Activated CD4-positive, alpha-beta T cell treated with anti-CD3 and anti-CD28 coated beads for 36 hours (primary cell): ENCODE results near the gene TRAM1L1. TPM values are rescaled to one million over a fixed set of nuclear protein-coding genes. Genes with fewer than 3 reads are reported as not detected.

Source experiments
- ATAC-seq: fragments of 200-7000 bp; cut with Tn5 transposase; one replicate; pipeline ENCODE4 v1.10.0; 2021; ENCODE audit warnings: mild to moderate bottlenecking, moderate library complexity
- CTCF ChIA-PET: fragments of 350-600 bp; sonication (Branson Sonifier 250); formaldehyde crosslinking; loops from one replicate; lab custom pipeline; 2021; ENCODE audit warnings: antibody characterized with exemption; lab: Charles Lee
- POLR2A ChIA-PET: fragments of 350-600 bp; sonication (Branson Sonifier 250); formaldehyde crosslinking; loops from one replicate; lab custom pipeline; 2021; ENCODE audit warnings: antibody characterized with exemption, inconsistent platforms; lab: Charles Lee
- DNase-seq: peaks from one replicate; pipeline ENCODE4 v3.0.0-alpha.2; 2020
- H3K27ac Mint-ChIP-seq: one replicate; pipeline ENCODE4 v1.8.0; 2021; ENCODE audit warnings: mixed read lengths
- H3K27me3 Mint-ChIP-seq: one replicate; pipeline ENCODE4 v1.8.0; 2021; ENCODE audit warnings: mixed read lengths
- H3K36me3 Mint-ChIP-seq: one replicate; pipeline ENCODE4 v1.8.0; 2021; ENCODE audit warnings: low read depth, mixed read lengths
- H3K4me1 Mint-ChIP-seq: one replicate; pipeline ENCODE4 v1.8.0; 2021; ENCODE audit warnings: mixed read lengths
- H3K4me3 Mint-ChIP-seq: one replicate; pipeline ENCODE4 v1.8.0; 2021; ENCODE audit warnings: mild to moderate bottlenecking, moderate library complexity, mixed read lengths
- H3K9me3 Mint-ChIP-seq: one replicate; pipeline ENCODE4 v1.8.0; 2021; ENCODE audit warnings: low read depth, mixed read lengths
- intact Hi-C, 2 experiments: fragments of 100-400 bp; cut with DNase I in 1 of 2; cut with micrococcal nuclease in 1 of 2; formaldehyde crosslinking; loops; one replicate each; pipeline versions ENCODE4 v1.14.2 to v1.15.1; 2022 to 2024; cut with DNase I, micrococcal nuclease
- total RNA-seq, 2 experiments: library from RNA; stranded (reverse); gene quantifications; one replicate each; pipeline ENCODE4 v1.2.3, GENCODE V29; 2021

TRAM1L1 gene
- total RNA-seq, result not detected

DNA sequence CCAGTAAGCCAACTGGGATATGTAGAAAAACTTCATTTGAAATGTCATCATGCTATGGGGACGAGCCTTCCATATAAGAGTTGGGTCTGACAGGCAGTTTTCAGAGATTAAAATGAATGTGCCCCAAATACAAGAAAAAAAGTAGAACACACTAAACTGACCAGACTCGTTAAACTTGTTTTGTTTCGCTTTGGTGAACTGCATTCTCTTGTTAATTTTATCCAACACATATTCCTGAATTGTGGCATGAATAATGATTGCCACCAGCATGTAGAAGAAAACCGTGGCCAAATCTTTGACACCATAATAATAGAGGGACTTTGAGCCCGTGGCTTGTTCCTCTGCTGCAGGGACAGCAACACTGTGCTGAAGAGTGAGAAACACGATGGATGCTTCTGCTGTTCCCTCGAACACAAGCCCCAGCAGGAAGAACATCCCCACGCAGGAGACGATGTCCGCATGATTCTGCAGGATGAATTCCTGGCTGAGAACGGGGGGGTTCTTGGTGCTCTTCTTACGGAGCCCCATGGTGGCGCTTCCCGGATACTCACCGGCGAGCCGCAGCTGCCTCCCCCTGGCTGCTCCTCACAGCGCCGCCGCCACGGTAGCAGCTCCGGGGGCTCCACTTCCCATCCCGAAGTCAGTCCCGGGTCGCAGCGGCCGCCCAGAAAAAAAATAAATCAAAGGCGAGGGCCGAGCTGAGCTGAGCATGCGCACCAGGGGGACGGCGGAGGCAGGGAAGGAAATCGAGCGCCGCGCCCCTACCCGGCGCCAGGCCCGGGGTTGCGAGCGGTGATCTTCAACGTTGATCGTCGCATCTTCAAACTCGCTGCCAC lies at the start of gene TRAM1L1:
TRAM1L1 (minus strand) TSS at position 711 of the 836 bp plus-strand sequence; CDS start at position 528, 183 bp downstream.
- Mint-ChIP-seq H3K36me3 (no peaks in the 10 kb centered on the region), H3K27ac (no peak within 1 kb of the TSS), H3K4me1 (peaks cover 3% of the 10 kb centered on the region), H3K4me3 (peak within 1 kb of the TSS; percentile 35), H3K9me3 (no peaks in the 10 kb centered on the region), H3K27me3 (peaks cover 10% of the 10 kb centered on the region)
- ChIA-PET POLR2A (no interaction called here), CTCF (no interaction called here)
- intact Hi-C loops, result no loop called here
- DNase-seq (peak; percentile 53), ATAC-seq (peak; percentile 47)

GRCh38 chr4:117134386-117134785 lies 49.0 kb upstream of the TRAM1L1 start:
- no peaks in the 10 kb centered on the region for H3K36me3 Mint-ChIP-seq
- ATAC-seq (no peak), DNase-seq (no peak)
- no peaks in the 10 kb centered on the region for H3K27me3 Mint-ChIP-seq
- H3K4me1 Mint-ChIP-seq, result no peaks in the 10 kb centered on the region
- intact Hi-C loops, result no loop called here
- ChIA-PET POLR2A (no interaction called here), CTCF (no interaction called here)
- no peak overlapping the region for H3K4me3 Mint-ChIP-seq
- no peak overlapping the region for H3K27ac Mint-ChIP-seq
- H3K9me3 Mint-ChIP-seq, result peaks cover 12% of the 10 kb centered on the region

GRCh38 chr4:117096886-117097285 lies 11.5 kb upstream of the TRAM1L1 start:
- no peak overlapping the region for H3K27ac Mint-ChIP-seq
- no peaks in the 10 kb centered on the region for H3K4me1 Mint-ChIP-seq
- intact Hi-C loops, result no loop called here
- ChIA-PET POLR2A (no interaction called here), CTCF (no interaction called here)
- DNase-seq, result no peak
- no peaks in the 10 kb centered on the region for H3K9me3 Mint-ChIP-seq
- no peaks in the 10 kb centered on the region for H3K27me3 Mint-ChIP-seq
- no peak overlapping the region for H3K4me3 Mint-ChIP-seq
- no peaks in the 10 kb centered on the region for H3K36me3 Mint-ChIP-seq
- no peak for ATAC-seq

DNA sequence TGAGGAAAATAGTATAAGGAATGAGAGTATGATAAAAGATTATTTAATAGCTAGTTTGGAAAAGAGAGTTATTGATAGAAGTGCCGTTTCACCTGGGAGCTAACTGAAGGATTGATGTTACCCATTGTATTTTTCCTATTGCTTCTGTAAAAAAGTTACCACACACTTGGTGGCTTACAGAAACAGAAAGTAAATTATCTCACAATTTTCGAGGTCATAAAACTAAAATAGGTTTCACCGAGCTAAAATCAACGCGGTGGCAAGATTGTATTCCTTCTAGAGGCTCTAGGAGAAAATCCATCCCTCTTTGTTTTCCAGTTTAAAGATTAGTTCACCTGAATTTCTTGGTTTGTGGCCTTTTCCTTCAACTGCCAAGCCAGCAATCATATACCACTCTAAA lies 11.1 kb upstream of the TRAM1L1 start:
- intact Hi-C loops, result no loop called here
- Mint-ChIP-seq H3K4me3 (no peak overlapping the region), H3K4me1 (no peaks in the 10 kb centered on the region), H3K9me3 (no peaks in the 10 kb centered on the region), H3K27ac (no peak overlapping the region), H3K27me3 (no peaks in the 10 kb centered on the region), H3K36me3 (no peaks in the 10 kb centered on the region)
- CTCF ChIA-PET, result no interaction called here
- DNase-seq, result no peak
- POLR2A ChIA-PET, result no interaction called here
- ATAC-seq, result no peak

- Mint-ChIP-seq H3K4me3 (no peak overlapping the region), H3K27me3 (no peaks in the 10 kb centered on the region), H3K9me3 (no peaks in the 10 kb centered on the region), H3K4me1 (no peaks in the 10 kb centered on the region), H3K36me3 (no peaks in the 10 kb centered on the region), H3K27ac (no peak overlapping the region)
- intact Hi-C loops, result no loop called here
- DNase-seq, result no peak
- no peak for ATAC-seq
- ChIA-PET CTCF (no interaction called here), POLR2A (no interaction called here)
These were observed 8.2 kb upstream of the TRAM1L1 start for GRCh38 chr4:117093571-117093970.

DNA sequence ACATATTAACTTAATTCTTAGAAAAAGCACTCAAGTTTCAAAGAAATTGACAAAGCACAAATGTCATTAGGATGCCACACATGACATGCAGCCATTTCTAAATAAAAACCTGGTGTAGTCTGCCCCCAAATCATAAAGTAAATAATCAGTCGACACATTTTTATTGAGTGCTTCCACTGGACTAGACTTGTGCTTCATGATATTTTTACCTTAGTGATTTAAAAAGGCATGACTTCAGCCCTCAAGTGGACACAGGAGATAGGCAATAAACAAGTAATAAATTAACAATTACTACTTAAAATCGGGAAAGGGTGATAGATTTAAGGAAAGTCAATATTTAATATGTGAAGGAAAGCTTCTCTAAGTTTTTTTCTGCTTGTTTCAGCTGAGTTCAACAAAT lies 7.6 kb downstream of the TRAM1L1 start:
- DNase-seq, result no peak
- Mint-ChIP-seq H3K27ac (no peak overlapping the region), H3K4me3 (no peak overlapping the region), H3K9me3 (no peaks in the 10 kb centered on the region), H3K4me1 (no peaks in the 10 kb centered on the region), H3K36me3 (no peaks in the 10 kb centered on the region), H3K27me3 (no peaks in the 10 kb centered on the region)
- intact Hi-C loops, result no loop called here
- CTCF ChIA-PET, result no interaction called here
- POLR2A ChIA-PET, result no interaction called here
- no peak for ATAC-seq

DNA sequence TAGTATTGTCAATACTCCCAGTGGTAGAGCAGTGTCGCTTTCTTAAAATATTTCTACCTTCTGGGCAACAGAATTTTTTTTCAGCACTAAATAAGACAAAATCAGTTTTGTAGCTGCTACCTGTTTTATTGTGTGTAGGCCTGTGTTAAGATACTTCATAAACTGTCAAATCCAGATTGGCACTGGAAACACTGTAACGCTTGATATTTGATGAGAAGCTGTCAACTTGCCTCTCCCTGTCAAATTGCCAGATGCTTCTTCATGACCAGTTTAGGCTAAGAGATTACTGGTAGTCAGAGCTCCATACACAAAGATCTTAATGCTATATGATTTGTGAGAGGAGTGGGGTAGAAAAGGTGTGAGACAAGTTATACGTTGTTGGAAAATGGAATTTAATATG lies 17.3 kb downstream of the TRAM1L1 start:
- peaks cover 2% of the 10 kb centered on the region for H3K27me3 Mint-ChIP-seq
- no peaks in the 10 kb centered on the region for H3K9me3 Mint-ChIP-seq
- H3K4me3 Mint-ChIP-seq, result no peak overlapping the region
- no peak for DNase-seq
- H3K4me1 Mint-ChIP-seq, result no peaks in the 10 kb centered on the region
- H3K36me3 Mint-ChIP-seq, result no peaks in the 10 kb centered on the region
- intact Hi-C loops, result no loop called here
- no peak overlapping the region for H3K27ac Mint-ChIP-seq
- POLR2A ChIA-PET, result no interaction called here
- ATAC-seq, result no peak
- CTCF ChIA-PET, result interaction anchor here (0.6 kb wide), 1 partner anchor 443 kb away, joined by 3 read pairs; no protein-coding TSS in a partner anchor

GRCh38 chr4:117063961-117064696 lies 21.2 kb downstream of the TRAM1L1 start:
- peaks cover 4% of the 10 kb centered on the region for H3K9me3 Mint-ChIP-seq
- no peak for ATAC-seq
- DNase-seq, result no peak
- H3K27me3 Mint-ChIP-seq, result peaks cover 2% of the 10 kb centered on the region
- CTCF ChIA-PET, result no interaction called here
- no peak overlapping the region for H3K27ac Mint-ChIP-seq
- H3K4me1 Mint-ChIP-seq, result no peaks in the 10 kb centered on the region
- H3K4me3 Mint-ChIP-seq, result no peak overlapping the region
- intact Hi-C loops, result no loop called here
- H3K36me3 Mint-ChIP-seq, result no peaks in the 10 kb centered on the region
- POLR2A ChIA-PET, result no interaction called here

DNA sequence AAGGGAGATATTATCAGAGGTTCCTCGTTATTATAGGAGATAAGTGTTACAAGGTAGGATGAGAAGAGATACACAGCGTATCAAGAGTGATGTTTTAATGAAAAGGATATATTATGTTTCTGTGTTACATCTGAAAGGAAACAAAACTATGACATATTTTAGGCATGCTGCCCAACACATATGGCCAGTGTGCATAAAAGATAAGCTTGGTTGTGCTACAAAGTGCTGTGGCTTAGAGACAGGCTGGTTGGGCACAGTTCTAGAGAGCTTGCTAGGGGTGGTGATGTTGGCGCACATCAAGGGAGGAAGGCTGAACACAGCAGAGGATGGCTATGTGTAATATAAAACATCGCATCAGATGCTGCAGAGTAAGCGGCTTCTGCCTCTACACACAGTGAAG lies 42.4 kb downstream of the TRAM1L1 start:
- H3K27ac Mint-ChIP-seq, result no peak overlapping the region
- DNase-seq, result no peak

More for the DNA sequence above, 42.4 kb downstream of the TRAM1L1 start:
- Mint-ChIP-seq H3K27me3 (no peaks in the 10 kb centered on the region), H3K9me3 (peaks cover 9% of the 10 kb centered on the region), H3K4me3 (no peak overlapping the region), H3K4me1 (no peaks in the 10 kb centered on the region), H3K36me3 (no peaks in the 10 kb centered on the region)
- ATAC-seq, result no peak
- ChIA-PET POLR2A (no interaction called here), CTCF (no interaction called here)
- intact Hi-C loops, result no loop called here
